GM18502 (cell line): ENCODE measurements around the gene GATAD2B.

ENCODE experiments used
- ATAC-seq: cut with Tn5 transposase; IDR thresholded peaks from one replicate; pipeline ENCODE4 v1.9.1; 2021; ENCODE audit warnings: mild to moderate bottlenecking; ENCODE audit not compliant: unreplicated experiment, poor library complexity

GATAD2B gene

GRCh38 chr1:153953859-153954365 lies 31.1 kb upstream of the GATAD2B start:
- ATAC-seq = no peak

GRCh38 chr1:153951801-153952200 lies 29.0 kb upstream of the GATAD2B start:
- ATAC-seq = no peak

- ATAC-seq = no peak
Measured at GRCh38 chr1:153951183-153951582, 28.4 kb upstream of the GATAD2B start.

GRCh38 chr1:153946622-153947241 lies 24.0 kb upstream of the GATAD2B start, which contains the start of gene DENND4B:
TSS of gene DENND4B (minus strand) at chr1:153946718. CDS start at chr1:153944374, 2,344 bp downstream.
- ATAC-seq = peak; percentile 58

GRCh38 chr1:153945795-153946621 lies 23.2 kb upstream of the GATAD2B start:
- ATAC-seq = peak; percentile 73

GRCh38 chr1:153945131-153945794 lies 22.5 kb upstream of the GATAD2B start:
- ATAC-seq = no peak

- ATAC-seq = no peak
Measured at GRCh38 chr1:153944827-153945117, 22.0 kb upstream of the GATAD2B start.

GRCh38 chr1:153944005-153944826 lies 21.4 kb upstream of the GATAD2B start:
- no peak for ATAC-seq

GRCh38 chr1:153942766-153943549 lies 20.2 kb upstream of the GATAD2B start:
- ATAC-seq = no peak

GRCh38 chr1:153941826-153942725 lies 19.3 kb upstream of the GATAD2B start:
- ATAC-seq = no peak

- ATAC-seq = no peak
Measured at GRCh38 chr1:153940756-153941155, 18.0 kb upstream of the GATAD2B start.

- ATAC-seq = no peak
Measured at GRCh38 chr1:153939476-153939875, 16.7 kb upstream of the GATAD2B start.

- ATAC-seq = no peak
Measured at GRCh38 chr1:153938996-153939395, 16.2 kb upstream of the GATAD2B start.

- no peak for ATAC-seq
Measured at GRCh38 chr1:153937331-153937730, 14.6 kb upstream of the GATAD2B start.

- no peak for ATAC-seq
Measured at GRCh38 chr1:153936011-153936802, 13.4 kb upstream of the GATAD2B start.

GRCh38 chr1:153934746-153935145 lies 12.0 kb upstream of the GATAD2B start:
- ATAC-seq = no peak

- no peak for ATAC-seq
Measured at GRCh38 chr1:153933955-153934354, 11.2 kb upstream of the GATAD2B start.

GRCh38 chr1:153933430-153933829 lies 10.7 kb upstream of the GATAD2B start:
- ATAC-seq = no peak
